Breast epithelium (tissue), 3 donors: Measurements from ENCODE around the gene TMC3.

Experiments
- CTCF ChIP-seq, 3 donors: fragments of 450-650 bp; IDR thresholded peaks; one replicate each; pipeline ENCODE4 v1.5.1; 2016 to 2017; ENCODE audit warnings: antibody characterized with exemption in 3 of 3, mild to moderate bottlenecking in 3 of 3, moderate library complexity in 3 of 3
- POLR2A ChIP-seq: fragments of 450-650 bp; IDR thresholded peaks from one replicate; pipeline ENCODE4 v1.6.1; 2016; ENCODE audit warnings: antibody characterized with exemption, mild to moderate bottlenecking, moderate library complexity
- POLR2AphosphoS5 ChIP-seq, 3 donors: sonication (generic); formaldehyde crosslinking; IDR thresholded peaks; one replicate each; pipeline ENCODE4 v1.6.1; 2017; ENCODE audit warnings: antibody characterized with exemption in 3 of 3

- TF ChIP-seq CTCF (IDR thresholded peaks at IDR 0.05) (no peak), POLR2AphosphoS5 (IDR thresholded peaks at IDR 0.05) (no peak), POLR2A (no peak)
These were observed 76.1 kb downstream of the TMC3 start for GRCh38 chr15:81297603-81298575.
